HG02678 (cell line): ENCODE data around the gene RUNX3.
A peak's percentile ranks its signal among the peaks of the same experiment; 100 is the strongest.

Experiments used
- ATAC-seq: cut with Tn5 transposase; IDR thresholded peaks from one replicate; pipeline ENCODE4 v1.9.1; 2021; ENCODE audit warnings: mild to moderate bottlenecking, moderate library complexity; ENCODE audit not compliant: unreplicated experiment

RUNX3 gene

GRCh38 chr1:24931468-24932231 is 1.6 kb upstream of the RUNX3 start:
- no peak for ATAC-seq

- ATAC-seq: no peak
Observed at GRCh38 chr1:24931146-24931467, 1.0 kb upstream of the RUNX3 start.

GRCh38 chr1:24929398-24930259 is 447 bp downstream of the RUNX3 start:
- peak; percentile 15 for ATAC-seq

GRCh38 chr1:24928689-24929397 is 1.2 kb downstream of the RUNX3 start:
- ATAC-seq: no peak

GRCh38 chr1:24927988-24928688 is 1.9 kb downstream of the RUNX3 start:
- ATAC-seq: no peak

GRCh38 chr1:24927473-24927872 is 2.6 kb downstream of the RUNX3 start:
- ATAC-seq: no peak

GRCh38 chr1:24926563-24927249 is 3.4 kb downstream of the RUNX3 start:
- ATAC-seq: no peak

- ATAC-seq: no peak
Observed at GRCh38 chr1:24925963-24926362, 4.1 kb downstream of the RUNX3 start.

GRCh38 chr1:24925082-24925779 is 4.8 kb downstream of the RUNX3 start:
- ATAC-seq: no peak

- ATAC-seq: no peak
Observed at GRCh38 chr1:24923485-24924113, 6.5 kb downstream of the RUNX3 start.

- no peak for ATAC-seq
Observed at GRCh38 chr1:24921938-24922662, 8.0 kb downstream of the RUNX3 start.

GRCh38 chr1:24921412-24921811 is 8.7 kb downstream of the RUNX3 start:
- ATAC-seq: no peak

- ATAC-seq: no peak
Observed at GRCh38 chr1:24920533-24920925, 9.5 kb downstream of the RUNX3 start.

GRCh38 chr1:24919791-24920532 is 10.1 kb downstream of the RUNX3 start:
- no peak for ATAC-seq

GRCh38 chr1:24918995-24919605 is 11.0 kb downstream of the RUNX3 start:
- no peak for ATAC-seq

GRCh38 chr1:24918370-24918769 is 11.7 kb downstream of the RUNX3 start:
- ATAC-seq: no peak

GRCh38 chr1:24917327-24918074 is 12.6 kb downstream of the RUNX3 start:
- no peak for ATAC-seq
